Measurements from ENCODE around the gene HIP1R.

Gene HIP1R

DNA sequence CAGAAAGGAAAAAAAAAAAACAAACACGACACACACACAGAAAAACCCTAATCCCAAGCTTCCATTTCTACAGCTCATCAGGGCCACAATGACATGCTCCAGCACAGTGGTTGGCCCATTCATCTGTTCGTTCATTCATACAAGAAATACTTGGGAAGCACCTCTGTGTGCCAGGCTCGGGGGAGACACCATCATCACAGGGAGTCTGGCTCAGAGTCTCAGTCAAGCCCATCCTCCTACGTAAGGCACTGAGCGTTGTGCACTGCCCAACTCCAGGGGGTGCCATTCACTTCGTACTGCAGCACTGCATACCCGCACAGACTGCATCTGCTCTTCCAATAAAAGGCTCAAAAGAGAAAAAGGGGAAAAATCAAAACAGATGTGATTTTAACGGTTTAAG, 45.4 kb downstream of the HIP1R start (continued):
- no peak for TF ChIP-seq ZNF391 (tag by site-specific recombination; IDR thresholded peaks at IDR 0.05; ENCODE audit: borderline replicate concordance, low read depth)
- no peak for TF ChIP-seq ZBTB21 (tag by site-specific recombination; IDR thresholded peaks at IDR 0.05)
- TF ChIP-seq, protein P1, sequence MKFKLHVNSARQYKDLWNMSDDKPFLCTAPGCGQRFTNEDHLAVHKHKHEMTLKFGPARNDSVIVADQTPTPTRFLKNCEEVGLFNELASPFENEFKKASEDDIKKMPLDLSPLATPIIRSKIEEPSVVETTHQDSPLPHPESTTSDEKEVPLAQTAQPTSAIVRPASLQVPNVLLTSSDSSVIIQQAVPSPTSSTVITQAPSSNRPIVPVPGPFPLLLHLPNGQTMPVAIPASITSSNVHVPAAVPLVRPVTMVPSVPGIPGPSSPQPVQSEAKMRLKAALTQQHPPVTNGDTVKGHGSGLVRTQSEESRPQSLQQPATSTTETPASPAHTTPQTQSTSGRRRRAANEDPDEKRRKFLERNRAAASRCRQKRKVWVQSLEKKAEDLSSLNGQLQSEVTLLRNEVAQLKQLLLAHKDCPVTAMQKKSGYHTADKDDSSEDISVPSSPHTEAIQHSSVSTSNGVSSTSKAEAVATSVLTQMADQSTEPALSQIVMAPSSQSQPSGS (tag by site-specific recombination; IDR thresholded peaks at IDR 0.05; ENCODE audit: low read depth): no peak
- TF ChIP-seq HOXD13 (CRISPR knock-in tag; IDR thresholded peaks at IDR 0.05; ENCODE audit: borderline replicate concordance): no peak
- peak; percentile 79 for TF ChIP-seq ZIC2 (tag by site-specific recombination; IDR thresholded peaks at IDR 0.05)
- no peak for TF ChIP-seq ZNF157 (tag by site-specific recombination; IDR thresholded peaks at IDR 0.05)
- TF ChIP-seq KLF8 (tag by site-specific recombination; IDR thresholded peaks at IDR 0.05): no peak
- no peak for TF ChIP-seq ZNF132 (tag by site-specific recombination; IDR thresholded peaks at IDR 0.05; ENCODE audit: borderline replicate concordance)
- TF ChIP-seq, protein P2, sequence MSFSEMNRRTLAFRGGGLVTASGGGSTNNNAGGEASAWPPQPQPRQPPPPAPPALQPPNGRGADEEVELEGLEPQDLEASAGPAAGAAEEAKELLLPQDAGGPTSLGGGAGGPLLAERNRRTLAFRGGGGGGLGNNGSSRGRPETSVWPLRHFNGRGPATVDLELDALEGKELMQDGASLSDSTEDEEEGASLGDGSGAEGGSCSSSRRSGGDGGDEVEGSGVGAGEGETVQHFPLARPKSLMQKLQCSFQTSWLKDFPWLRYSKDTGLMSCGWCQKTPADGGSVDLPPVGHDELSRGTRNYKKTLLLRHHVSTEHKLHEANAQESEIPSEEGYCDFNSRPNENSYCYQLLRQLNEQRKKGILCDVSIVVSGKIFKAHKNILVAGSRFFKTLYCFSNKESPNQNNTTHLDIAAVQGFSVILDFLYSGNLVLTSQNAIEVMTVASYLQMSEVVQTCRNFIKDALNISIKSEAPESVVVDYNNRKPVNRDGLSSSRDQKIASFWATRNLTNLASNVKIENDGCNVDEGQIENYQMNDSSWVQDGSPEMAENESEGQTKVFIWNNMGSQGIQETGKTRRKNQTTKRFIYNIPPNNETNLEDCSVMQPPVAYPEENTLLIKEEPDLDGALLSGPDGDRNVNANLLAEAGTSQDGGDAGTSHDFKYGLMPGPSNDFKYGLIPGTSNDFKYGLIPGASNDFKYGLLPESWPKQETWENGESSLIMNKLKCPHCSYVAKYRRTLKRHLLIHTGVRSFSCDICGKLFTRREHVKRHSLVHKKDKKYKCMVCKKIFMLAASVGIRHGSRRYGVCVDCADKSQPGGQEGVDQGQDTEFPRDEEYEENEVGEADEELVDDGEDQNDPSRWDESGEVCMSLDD (tag by site-specific recombination; IDR thresholded peaks at IDR 0.05): no peak
- no peak for TF ChIP-seq ZNF76 (tag by site-specific recombination; IDR thresholded peaks at IDR 0.05; ENCODE audit: borderline replicate concordance, low read depth)
- peak; percentile 40; the same call in 1 of the 2 replicates for TF ChIP-seq ZNF629 (tag by site-specific recombination; IDR thresholded peaks at IDR 0.05)
- peak; percentile 63 for TF ChIP-seq ZFHX2 (tag by site-specific recombination; conservative IDR thresholded peaks at IDR 0.05)
- TF ChIP-seq ZNF677 (tag by site-specific recombination; IDR thresholded peaks at IDR 0.05): no peak
- TF ChIP-seq ZNF596 (tag by site-specific recombination; IDR thresholded peaks at IDR 0.05): no peak
- TF ChIP-seq, protein P3, sequence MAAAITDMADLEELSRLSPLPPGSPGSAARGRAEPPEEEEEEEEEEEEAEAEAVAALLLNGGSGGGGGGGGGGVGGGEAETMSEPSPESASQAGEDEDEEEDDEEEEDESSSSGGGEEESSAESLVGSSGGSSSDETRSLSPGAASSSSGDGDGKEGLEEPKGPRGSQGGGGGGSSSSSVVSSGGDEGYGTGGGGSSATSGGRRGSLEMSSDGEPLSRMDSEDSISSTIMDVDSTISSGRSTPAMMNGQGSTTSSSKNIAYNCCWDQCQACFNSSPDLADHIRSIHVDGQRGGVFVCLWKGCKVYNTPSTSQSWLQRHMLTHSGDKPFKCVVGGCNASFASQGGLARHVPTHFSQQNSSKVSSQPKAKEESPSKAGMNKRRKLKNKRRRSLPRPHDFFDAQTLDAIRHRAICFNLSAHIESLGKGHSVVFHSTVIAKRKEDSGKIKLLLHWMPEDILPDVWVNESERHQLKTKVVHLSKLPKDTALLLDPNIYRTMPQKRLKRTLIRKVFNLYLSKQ (tag by site-specific recombination; IDR thresholded peaks at IDR 0.05; ENCODE audit: borderline replicate concordance): no peak
- no peak for TF ChIP-seq ZNF292 (tag by site-specific recombination; IDR thresholded peaks at IDR 0.05; ENCODE audit: borderline replicate concordance, low read depth)
- no peak for TF ChIP-seq ZNF529 (tag by site-specific recombination; IDR thresholded peaks at IDR 0.05; ENCODE audit: insufficient replicate concordance)
- no peak for TF ChIP-seq ZNF843 (tag by site-specific recombination; IDR thresholded peaks at IDR 0.05)
- TF ChIP-seq ZNF561 (tag by site-specific recombination; IDR thresholded peaks at IDR 0.05; ENCODE audit: borderline replicate concordance): peak; percentile 28; the same call in 1 of the 2 replicates
- TF ChIP-seq, protein P4, sequence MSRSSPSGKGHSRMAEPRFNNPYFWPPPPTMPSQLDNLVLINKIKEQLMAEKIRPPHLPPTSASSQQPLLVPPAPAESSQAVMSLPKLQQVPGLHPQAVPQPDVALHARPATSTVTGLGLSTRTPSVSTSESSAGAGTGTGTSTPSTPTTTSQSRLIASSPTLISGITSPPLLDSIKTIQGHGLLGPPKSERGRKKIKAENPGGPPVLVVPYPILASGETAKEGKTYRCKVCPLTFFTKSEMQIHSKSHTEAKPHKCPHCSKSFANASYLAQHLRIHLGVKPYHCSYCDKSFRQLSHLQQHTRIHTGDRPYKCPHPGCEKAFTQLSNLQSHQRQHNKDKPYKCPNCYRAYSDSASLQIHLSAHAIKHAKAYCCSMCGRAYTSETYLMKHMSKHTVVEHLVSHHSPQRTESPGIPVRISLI (tag by site-specific recombination; IDR thresholded peaks at IDR 0.05): no peak
- TF ChIP-seq, protein P5, sequence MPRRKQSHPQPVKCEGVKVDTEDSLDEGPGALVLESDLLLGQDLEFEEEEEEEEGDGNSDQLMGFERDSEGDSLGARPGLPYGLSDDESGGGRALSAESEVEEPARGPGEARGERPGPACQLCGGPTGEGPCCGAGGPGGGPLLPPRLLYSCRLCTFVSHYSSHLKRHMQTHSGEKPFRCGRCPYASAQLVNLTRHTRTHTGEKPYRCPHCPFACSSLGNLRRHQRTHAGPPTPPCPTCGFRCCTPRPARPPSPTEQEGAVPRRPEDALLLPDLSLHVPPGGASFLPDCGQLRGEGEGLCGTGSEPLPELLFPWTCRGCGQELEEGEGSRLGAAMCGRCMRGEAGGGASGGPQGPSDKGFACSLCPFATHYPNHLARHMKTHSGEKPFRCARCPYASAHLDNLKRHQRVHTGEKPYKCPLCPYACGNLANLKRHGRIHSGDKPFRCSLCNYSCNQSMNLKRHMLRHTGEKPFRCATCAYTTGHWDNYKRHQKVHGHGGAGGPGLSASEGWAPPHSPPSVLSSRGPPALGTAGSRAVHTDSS (tag by site-specific recombination; IDR thresholded peaks at IDR 0.05): no peak
- TF ChIP-seq ZNF266 (tag by site-specific recombination; IDR thresholded peaks at IDR 0.05; ENCODE audit: low read depth): no peak
- TF ChIP-seq ZEB2 (tag by site-specific recombination; IDR thresholded peaks at IDR 0.05): no peak
- peak; percentile 36; the same call in 1 of the 2 replicates for TF ChIP-seq GLIS1 (tag by site-specific recombination; IDR thresholded peaks at IDR 0.05)
- no peak for TF ChIP-seq ZNF610 (tag by site-specific recombination; IDR thresholded peaks at IDR 0.05; ENCODE audit: borderline replicate concordance)
- TF ChIP-seq, protein P6, sequence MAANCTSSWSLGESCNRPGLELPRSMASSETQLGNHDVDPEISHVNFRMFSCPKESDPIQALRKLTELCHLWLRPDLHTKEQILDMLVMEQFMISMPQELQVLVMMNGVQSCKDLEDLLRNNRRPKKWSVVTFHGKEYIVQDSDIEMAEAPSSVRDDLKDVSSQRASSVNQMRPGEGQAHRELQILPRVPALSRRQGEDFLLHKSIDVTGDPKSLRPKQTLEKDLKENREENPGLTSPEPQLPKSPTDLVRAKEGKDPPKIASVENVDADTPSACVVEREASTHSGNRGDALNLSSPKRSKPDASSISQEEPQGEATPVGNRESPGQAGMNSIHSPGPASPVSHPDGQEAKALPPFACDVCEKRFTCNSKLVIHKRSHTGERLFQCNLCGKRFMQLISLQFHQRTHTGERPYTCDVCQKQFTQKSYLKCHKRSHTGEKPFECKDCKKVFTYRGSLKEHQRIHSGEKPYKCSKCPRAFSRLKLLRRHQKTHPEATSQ (tag by site-specific recombination; IDR thresholded peaks at IDR 0.05): no peak
- peak; percentile 75; the same call in 1 of the 2 replicates for TF ChIP-seq ZBTB17 (tag by site-specific recombination; IDR thresholded peaks at IDR 0.05)
- no peak for TF ChIP-seq MZF1 (tag by site-specific recombination; IDR thresholded peaks at IDR 0.05; ENCODE audit: borderline replicate concordance)
- no peak for TF ChIP-seq EGR2 (tag by site-specific recombination; IDR thresholded peaks at IDR 0.05; ENCODE audit: low read depth)
- TF ChIP-seq, protein P7, sequence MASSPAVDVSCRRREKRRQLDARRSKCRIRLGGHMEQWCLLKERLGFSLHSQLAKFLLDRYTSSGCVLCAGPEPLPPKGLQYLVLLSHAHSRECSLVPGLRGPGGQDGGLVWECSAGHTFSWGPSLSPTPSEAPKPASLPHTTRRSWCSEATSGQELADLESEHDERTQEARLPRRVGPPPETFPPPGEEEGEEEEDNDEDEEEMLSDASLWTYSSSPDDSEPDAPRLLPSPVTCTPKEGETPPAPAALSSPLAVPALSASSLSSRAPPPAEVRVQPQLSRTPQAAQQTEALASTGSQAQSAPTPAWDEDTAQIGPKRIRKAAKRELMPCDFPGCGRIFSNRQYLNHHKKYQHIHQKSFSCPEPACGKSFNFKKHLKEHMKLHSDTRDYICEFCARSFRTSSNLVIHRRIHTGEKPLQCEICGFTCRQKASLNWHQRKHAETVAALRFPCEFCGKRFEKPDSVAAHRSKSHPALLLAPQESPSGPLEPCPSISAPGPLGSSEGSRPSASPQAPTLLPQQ (tag by site-specific recombination; IDR thresholded peaks at IDR 0.05): no peak

Measured in HEK293 (cell line).